Lung (tissue), 12 donors: ENCODE measurements around the gene RUVBL2. TPM values are rescaled to one million over a fixed set of nuclear protein-coding genes. Genes with fewer than 3 reads are reported as not detected.

Experiments used
- ATAC-seq: fragments of 200-7000 bp; cut with Tn5 transposase; one replicate; pipeline ENCODE4 v1.9.1; 2020; ENCODE audit warnings: moderate number of reproducible peaks; ENCODE audit not compliant: insufficient read depth, low FRiP score
- DNase-seq, 3 donors: peaks; one replicate each; pipeline ENCODE4 v3.0.0-alpha.2; 2013 to 2017
- H3K27ac ChIP-seq, 2 donors: one replicate each; pipeline ENCODE4 v1.5.1; 2013; ENCODE audit warnings: mild to moderate bottlenecking in 2 of 2, moderate library complexity in 2 of 2, control low read depth in 1 of 2, inconsistent platforms in 1 of 2, low read depth in 1 of 2, low read length in 1 of 2
- H3K27me3 ChIP-seq, 3 donors: one replicate each; pipeline ENCODE4 v1.5.1; 2013; ENCODE audit warnings: low read length in 2 of 3; ENCODE audit not compliant: control insufficient read depth in 3 of 3, insufficient read depth in 3 of 3
- H3K36me3 ChIP-seq, 4 donors: one replicate each; pipeline ENCODE4 v1.5.1; 2013; ENCODE audit warnings: low read length in 4 of 4, mild to moderate bottlenecking in 1 of 4, moderate library complexity in 1 of 4; ENCODE audit not compliant: control insufficient read depth in 4 of 4, insufficient read depth in 4 of 4
- H3K4me1 ChIP-seq, 5 donors: one replicate each; pipeline ENCODE4 v1.5.1; 2013; ENCODE audit warnings: low read length in 5 of 5, mild to moderate bottlenecking in 2 of 5, moderate library complexity in 1 of 5; ENCODE audit not compliant: control insufficient read depth in 5 of 5, insufficient read depth in 5 of 5
- H3K4me3 ChIP-seq: one replicate; pipeline ENCODE4 v1.5.1; 2013; ENCODE audit warnings: mild to moderate bottlenecking, control low read depth, moderate library complexity
- H3K9ac ChIP-seq, 2 donors: one replicate each; pipeline ENCODE4 v1.5.1; 2013; ENCODE audit warnings: low read length in 2 of 2, control low read depth in 1 of 2; ENCODE audit not compliant: insufficient read depth in 1 of 2
- H3K9me3 ChIP-seq, 4 donors: one replicate each; pipeline ENCODE4 v1.5.1; 2013; ENCODE audit warnings: low read length in 3 of 4, mild to moderate bottlenecking in 1 of 4, moderate library complexity in 1 of 4; ENCODE audit not compliant: control insufficient read depth in 4 of 4, insufficient read depth in 3 of 4
- CTCF ChIP-seq: IDR thresholded peaks from 2 replicates; pipeline ENCODE4 v1.5.1; 2012; ENCODE audit warnings: mild to moderate bottlenecking; ENCODE audit errors: control extremely low read depth, extremely low read depth
- WGBS, 2 donors: extraction: QIAGEN DNeasy Blood & Tissue Kit; methylation state at CpG; one replicate each; pipeline ENCODE4 v1.1.7; 2013; 5-methylcytosine and 5-hydroxymethylcytosine counted together
- polyA plus RNA-seq, 2 donors: library from polyadenylated mRNA; stranded (reverse); fragments of 200-250 nt; gene quantifications; one replicate each; pipeline ENCODE4 v1.2.1, GENCODE V29; 2013
- total RNA-seq, 2 donors: library from RNA; depleted of rRNA in 1 of 2; stranded (reverse); fragments of >200 nt in 1 of 2; gene quantifications; one replicate each; pipeline ENCODE4 v1.2.1, GENCODE V29; 2014 to 2021
- donor health status: control.
- donor health status: control.
- donor health status: Bipolar disorder and iron deficiency.
- donor health status: healthy.
- donor health status: DM: yes; HTN: yes; CAD: no.

RUVBL2 gene
- total and polyA plus RNA-seq, 4 donors = 80.7 to 112 (median 96.8) TPM

- Histone ChIP-seq H3K36me3 (peaks cover 13 to 70% (median 21%) of the 10 kb centered on the region in 4 donors), H3K27me3 (no peaks in the 10 kb centered on the region), H3K4me1 (no peaks in the 10 kb centered on the region), H3K9me3 (no peaks in the 10 kb centered on the region), H3K27ac (no peak overlapping the region), H3K9ac (no peak overlapping the region), H3K4me3 (no peak overlapping the region)
- no peak for TF ChIP-seq CTCF
- DNase-seq (no peak), ATAC-seq (no peak)
- 96 to 97% methylated on average over 18 of the region's 18 CpGs for WGBS, 2 donors
Observed at GRCh38 chr19:49009828-49010227, 16.1 kb downstream of the RUVBL2 start.

GRCh38 chr19:49010453-49010852, 16.8 kb downstream of the RUVBL2 start:
- no peaks in the 10 kb centered on the region for H3K9me3 ChIP-seq
- H3K27me3 ChIP-seq = no peaks in the 10 kb centered on the region
- ATAC-seq (no peak), DNase-seq (no peak)
- 91 to 93% methylated on average over 18 of the region's 18 CpGs for WGBS, 2 donors
- H3K4me3 ChIP-seq = no peak overlapping the region
- no peaks in the 10 kb centered on the region for H3K4me1 ChIP-seq
- H3K27ac ChIP-seq = no peak overlapping the region
- H3K9ac ChIP-seq = no peak overlapping the region
- TF ChIP-seq CTCF = no peak
- peaks cover 12 to 69% (median 21%) of the 10 kb centered on the region in 4 donors for H3K36me3 ChIP-seq

- ATAC-seq = no peak
- Histone ChIP-seq H3K9ac (no peak overlapping the region), H3K4me3 (no peak overlapping the region), H3K4me1 (no peaks in the 10 kb centered on the region), H3K27me3 (no peaks in the 10 kb centered on the region), H3K9me3 (no peaks in the 10 kb centered on the region), H3K27ac (no peak overlapping the region), H3K36me3 (peaks cover 12 to 71% (median 22%) of the 10 kb centered on the region in 4 donors)
- 81 to 90% methylated on average over 17 of the region's 17 CpGs for WGBS, 2 donors
- TF ChIP-seq CTCF = no peak
- no peak for DNase-seq
Observed at GRCh38 chr19:49011194-49011593, 17.5 kb downstream of the RUVBL2 start.
